Keratinocyte (primary cell): ENCODE data around the gene S100Z.

ENCODE experiments used
- EZH2 ChIP-seq: IDR thresholded peaks from one replicate; pipeline ENCODE4 v1.6.1; 2012; ENCODE audit warnings: inconsistent platforms, mild to moderate bottlenecking, low read length, moderate library complexity
- TF ChIP-seq, protein P1 (sequence below), 3 experiments: IDR thresholded peaks in 1 of 3; conservative IDR thresholded peaks in 1 of 3; optimal IDR thresholded peaks in 1 of 3; 2 replicates in 2 of 3; 3 replicates in 1 of 3; pipeline versions ENCODE3 to v1.5.1; 2011; ENCODE audit warnings: low read length in 3 of 3, mild to moderate bottlenecking in 3 of 3, moderate library complexity in 2 of 3, control low read depth in 1 of 3, inconsistent platforms in 1 of 3; ENCODE audit not compliant: insufficient read depth in 2 of 3; ENCODE audit errors: extremely low read depth in 1 of 3

DNA sequence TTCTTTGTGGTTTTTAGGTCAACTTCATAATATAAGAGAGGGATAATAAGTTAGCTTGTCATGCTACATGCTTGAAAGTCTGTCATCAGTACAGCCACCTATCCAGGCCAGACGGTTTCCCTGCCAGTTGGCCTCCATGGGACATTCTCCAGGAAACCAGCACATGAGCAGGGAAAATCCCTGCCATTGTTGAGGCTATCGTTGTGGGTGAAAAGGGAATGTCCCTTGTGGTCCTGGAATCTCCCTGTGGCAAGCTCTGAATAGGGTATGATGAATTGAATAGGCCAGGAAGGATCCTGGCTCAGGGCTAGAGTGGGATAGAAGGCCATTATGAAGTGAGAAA, 18.7 kb upstream of the S100Z start:
- TF ChIP-seq, protein P1, sequence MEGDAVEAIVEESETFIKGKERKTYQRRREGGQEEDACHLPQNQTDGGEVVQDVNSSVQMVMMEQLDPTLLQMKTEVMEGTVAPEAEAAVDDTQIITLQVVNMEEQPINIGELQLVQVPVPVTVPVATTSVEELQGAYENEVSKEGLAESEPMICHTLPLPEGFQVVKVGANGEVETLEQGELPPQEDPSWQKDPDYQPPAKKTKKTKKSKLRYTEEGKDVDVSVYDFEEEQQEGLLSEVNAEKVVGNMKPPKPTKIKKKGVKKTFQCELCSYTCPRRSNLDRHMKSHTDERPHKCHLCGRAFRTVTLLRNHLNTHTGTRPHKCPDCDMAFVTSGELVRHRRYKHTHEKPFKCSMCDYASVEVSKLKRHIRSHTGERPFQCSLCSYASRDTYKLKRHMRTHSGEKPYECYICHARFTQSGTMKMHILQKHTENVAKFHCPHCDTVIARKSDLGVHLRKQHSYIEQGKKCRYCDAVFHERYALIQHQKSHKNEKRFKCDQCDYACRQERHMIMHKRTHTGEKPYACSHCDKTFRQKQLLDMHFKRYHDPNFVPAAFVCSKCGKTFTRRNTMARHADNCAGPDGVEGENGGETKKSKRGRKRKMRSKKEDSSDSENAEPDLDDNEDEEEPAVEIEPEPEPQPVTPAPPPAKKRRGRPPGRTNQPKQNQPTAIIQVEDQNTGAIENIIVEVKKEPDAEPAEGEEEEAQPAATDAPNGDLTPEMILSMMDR (optimal IDR thresholded peaks at IDR 0.05 in 1 of 3, IDR thresholded peaks at IDR 0.05 in 1 of 3, conservative IDR thresholded peaks at IDR 0.05 in 1 of 3; ENCODE audit: extremely low read depth in 1 of 3, insufficient read depth in 2 of 3, low read length in 3 of 3): no peak
- no peak for TF ChIP-seq EZH2
